Fibroblast of upper back skin (primary cell): ENCODE results near the gene AIG1.

Source experiments
- DNase-seq: peaks from one replicate; pipeline ENCODE4 v3.0.0-alpha.2; 2013

AIG1 gene

DNA sequence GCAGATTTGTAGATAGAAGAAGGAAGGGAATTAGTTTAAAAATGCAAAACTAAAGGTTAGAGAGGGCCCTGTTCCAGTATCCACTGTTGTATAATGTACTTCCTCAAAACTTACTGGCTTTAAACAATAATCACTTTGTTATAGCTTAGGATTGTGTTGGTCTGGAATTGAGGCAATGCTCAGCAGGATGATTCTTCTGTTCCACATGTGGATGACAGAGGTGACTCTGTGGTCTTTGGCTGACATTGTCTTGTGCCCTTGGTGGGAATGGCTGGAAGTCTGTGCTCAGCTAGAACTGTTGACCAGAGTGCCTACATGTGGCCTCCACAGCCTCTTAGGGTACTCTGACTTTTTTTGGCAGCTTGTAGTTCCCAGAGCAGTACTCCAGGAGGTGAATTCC is 143.4 kb downstream of the AIG1 start:
- no peak for DNase-seq

DNA sequence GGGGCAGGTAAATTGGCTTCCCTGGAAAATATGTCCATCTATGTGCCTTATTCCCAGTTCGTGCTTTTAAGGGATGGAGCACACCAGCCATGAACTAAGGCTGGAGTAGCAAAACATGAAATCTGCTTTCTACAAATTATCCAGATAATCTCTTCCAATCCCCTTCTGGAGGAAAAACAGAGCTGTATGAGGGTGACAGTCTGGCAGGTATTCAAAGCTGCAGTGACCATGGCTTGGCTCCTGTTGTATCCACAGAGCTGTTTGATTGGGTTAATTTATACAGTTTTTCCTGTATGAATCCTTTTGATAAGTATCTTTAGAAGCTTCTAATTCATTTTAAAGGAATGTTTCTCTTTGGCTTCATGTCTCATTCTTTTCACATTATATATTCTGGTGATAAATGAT is 144.4 kb downstream of the AIG1 start:
- no peak for DNase-seq

DNA sequence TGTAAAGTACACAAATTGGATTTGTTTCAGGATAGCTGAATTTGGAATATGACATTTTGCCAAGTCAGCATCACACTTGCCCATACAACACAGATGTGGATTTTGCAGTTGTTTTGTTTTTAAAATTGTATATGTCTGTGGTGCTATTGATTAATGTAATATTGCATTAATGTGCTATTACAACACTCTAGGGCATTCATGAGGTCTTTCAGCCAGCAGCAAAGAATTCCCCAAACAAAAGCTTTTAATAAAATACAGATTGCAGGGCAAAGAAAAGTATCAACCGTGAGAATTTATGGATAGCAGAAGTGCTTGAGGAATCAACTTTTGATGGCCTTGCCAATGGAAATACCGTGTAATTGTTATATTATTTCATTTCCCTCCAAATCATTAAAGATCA is 144.9 kb downstream of the AIG1 start:
- peak; percentile 47 for DNase-seq

DNA sequence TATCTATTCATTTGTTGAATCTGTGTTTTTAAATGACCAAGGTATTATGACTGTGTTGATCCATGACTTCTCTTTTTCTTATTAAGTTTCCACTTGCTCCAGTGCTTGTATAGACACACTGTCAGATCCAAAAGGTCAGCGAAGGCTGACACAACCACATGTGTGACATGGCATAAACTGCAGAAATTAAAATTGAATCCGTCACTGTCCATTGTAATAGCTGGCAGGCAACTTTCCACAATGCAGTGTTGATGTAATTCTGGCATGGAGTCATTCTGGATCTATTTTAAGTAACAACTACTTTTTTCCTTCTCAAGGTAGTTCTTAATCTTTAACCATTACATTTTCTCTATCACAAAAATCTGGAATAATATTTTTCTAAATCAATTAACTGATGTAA is 145.3 kb downstream of the AIG1 start:
- DNase-seq = peak; percentile 72

DNA sequence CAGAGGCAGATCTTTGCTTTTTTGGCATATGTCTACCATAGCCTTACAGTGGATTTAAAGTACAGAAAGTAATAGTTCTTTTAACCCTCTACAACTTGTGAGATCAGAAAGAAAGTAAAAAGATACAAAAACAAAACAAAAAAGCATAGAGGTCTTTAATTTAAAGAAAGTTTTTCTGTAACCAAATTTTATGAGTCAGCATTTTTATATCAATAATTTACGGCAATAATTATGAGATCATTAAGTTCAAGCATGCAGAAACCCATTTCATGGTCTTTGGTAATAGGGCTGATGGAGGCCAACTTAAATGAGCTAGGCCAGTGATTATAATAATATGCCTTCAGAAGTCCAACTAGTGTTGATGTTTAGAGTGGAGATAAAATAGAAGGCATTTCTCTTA is 145.9 kb downstream of the AIG1 start:
- no peak for DNase-seq

DNA sequence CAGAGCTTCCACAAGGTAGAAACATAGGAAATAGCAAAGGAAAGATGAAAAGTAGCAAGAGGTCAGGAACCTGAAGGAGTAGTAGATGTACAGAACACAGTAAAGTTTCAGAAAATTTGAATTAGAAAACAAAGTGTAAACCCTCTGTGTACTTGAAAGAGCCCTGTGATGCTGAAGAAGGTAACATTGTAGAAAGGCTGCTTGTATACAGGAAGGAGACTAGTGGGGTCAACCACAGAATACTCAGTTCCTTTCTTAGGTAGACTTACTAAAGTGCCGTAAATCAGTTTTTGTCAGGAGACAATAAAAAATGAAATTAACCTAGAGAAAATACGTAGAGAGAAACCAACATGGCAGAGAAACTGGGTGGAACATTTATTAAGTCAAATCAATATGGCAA is 149.7 kb downstream of the AIG1 start:
- no peak for DNase-seq

DNA sequence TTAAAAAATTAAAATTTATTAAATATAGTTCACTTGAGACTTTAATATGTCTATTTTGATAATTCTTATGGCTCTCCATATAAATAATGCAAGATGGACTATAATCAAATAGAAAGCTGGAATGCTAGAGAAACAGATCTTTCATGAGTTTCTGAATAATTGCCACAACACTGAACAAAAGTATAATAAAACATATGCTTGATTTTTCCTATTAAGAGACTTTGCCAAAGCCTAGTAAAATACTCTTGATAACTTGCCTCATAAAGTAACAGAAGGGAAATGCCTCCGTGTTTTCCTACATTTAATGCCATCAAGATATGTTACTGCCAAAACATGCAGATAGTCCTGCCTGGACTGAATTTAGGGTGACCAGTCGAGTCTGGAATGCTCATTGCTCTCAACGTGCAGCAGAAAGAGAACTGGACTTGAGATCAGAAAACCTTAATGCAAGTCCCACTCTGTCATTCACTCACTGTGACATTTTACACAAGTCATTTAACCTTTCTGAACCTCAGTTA is 153.2 kb downstream of the AIG1 start:
- DNase-seq = no peak

DNA sequence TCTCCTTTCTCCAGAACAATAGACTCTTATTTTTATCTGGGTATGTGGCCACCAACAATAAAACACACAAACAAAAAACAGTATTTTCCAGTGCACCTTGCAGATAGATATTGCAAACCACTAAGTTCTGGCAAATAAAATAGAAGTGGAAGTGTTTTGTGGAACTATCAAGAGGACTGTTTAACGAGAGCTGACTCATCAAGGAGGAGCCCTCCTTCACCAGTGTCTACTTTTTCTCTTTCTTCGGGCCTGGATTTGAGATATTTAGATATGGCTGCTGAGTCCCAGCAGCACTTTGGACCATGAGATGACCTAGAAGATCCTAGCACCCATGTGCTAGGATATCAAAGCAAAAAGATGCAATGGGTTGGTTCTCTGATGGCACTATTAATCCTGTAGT is 154.7 kb downstream of the AIG1 start:
- no peak for DNase-seq

DNA sequence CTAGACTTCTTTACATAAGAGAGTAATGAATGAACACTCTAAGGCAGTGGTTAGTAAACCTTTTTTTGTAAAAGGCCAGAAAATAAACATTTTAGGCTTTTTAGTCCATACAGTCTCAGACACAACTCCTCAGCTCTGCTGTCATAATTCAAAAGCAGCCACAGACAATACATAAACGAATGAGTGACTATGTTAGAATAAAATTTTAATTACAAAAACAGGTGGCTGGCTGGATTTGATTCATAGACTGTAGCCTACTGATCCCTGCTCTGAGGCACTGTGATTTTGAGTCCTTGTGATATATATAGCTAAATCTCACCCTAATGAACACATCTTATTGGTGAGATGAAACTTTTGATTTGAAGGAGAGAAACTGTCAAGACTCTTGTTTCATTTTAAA is 155.1 kb downstream of the AIG1 start:
- peak; percentile 8 for DNase-seq

DNA sequence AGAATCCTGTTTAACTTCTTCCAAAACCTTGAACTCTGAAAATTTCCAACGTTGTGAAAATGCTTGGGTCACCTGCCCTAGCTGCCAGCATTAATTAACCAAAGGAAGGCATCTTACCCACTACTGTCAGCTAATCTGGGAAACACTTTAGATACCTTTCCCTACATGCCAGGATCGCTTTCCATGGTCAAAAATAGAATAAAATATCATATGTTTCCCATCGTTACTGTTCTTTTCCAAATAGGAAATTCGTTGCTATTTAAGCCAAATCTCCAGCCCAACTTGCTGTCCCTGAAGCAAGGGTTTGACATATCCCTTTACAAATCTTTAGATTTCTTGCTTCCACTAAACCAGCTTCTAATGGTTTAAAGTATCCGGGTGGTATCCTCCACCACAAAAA is 157.5 kb downstream of the AIG1 start:
- no peak for DNase-seq

DNA sequence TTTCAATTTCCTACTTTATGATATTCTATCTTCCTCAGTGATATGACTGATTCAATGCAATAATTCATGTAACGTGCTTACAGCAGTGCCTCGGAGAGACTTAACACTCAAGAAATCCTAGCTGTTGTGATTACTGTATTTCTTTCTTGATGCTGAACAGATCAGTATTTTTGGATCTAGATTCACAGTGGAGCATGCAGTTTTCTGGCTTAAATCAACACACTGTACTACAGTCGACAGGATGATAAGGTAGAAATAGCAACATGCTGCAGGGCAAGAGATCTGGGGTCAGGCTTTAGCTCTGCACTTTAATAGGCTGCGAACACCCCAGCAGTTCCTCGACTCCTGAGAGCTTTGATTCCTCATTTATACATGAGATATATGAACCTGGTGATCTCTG is 161.0 kb downstream of the AIG1 start:
- no peak for DNase-seq

DNA sequence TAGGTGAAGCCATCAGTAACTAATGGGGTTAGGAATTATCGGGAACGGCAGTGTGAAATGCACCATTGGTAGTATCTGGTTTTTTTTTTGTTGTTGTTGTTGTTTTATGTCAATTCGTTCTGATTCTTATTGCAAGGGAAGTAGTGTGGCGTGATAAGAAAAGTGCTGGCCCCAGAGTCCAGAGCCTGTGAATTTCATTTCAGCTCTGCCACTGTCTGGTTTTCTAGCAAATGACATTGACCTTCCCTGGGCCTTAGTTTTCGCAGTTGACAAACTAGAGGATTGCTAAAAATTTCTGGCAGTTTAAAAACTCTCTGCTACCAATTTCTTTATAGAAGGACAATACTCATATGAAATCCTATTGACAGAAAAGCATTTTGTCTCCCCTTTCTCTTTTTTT is 161.6 kb downstream of the AIG1 start:
- DNase-seq = no peak

DNA sequence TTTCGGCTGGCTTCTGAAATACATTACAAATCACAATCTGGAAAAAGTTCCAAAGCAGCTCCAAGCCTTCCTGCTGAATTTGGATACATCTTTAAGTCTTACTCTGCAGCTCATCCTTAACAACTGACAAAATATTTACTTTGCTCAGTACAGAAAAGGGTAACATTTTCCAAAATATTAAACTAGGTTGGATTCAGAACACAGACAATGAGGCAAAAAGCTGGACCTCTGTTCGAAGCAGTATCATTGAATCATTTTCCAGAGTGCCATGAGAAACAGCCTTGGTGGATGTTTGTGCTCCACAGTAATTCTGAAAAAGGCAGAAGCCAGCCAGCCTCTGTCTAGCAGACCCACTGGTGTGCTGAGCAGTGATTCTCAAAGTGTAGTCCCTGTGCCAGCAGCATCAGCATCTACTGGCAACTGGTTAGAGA is 162.1 kb downstream of the AIG1 start:
- no peak for DNase-seq

DNA sequence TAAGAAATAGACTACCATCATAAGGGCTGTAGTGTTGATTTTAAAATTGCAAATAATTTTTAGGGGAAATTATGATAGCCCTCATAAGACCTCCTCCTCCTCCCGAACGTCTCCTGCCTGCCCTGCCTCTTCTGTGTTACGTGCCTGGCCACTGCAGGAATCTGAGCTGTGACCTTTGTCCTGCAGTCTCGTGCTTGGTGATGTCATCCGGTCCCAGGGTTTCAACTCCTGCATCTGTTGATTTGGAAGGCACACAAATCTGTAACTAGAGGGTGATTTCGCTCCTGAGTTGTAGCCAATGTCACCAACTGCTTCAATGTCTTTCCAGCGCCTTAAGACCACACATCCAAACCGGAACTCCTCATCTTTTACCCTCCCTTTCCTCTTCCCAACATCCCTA is 163.2 kb downstream of the AIG1 start:
- no peak for DNase-seq

DNA sequence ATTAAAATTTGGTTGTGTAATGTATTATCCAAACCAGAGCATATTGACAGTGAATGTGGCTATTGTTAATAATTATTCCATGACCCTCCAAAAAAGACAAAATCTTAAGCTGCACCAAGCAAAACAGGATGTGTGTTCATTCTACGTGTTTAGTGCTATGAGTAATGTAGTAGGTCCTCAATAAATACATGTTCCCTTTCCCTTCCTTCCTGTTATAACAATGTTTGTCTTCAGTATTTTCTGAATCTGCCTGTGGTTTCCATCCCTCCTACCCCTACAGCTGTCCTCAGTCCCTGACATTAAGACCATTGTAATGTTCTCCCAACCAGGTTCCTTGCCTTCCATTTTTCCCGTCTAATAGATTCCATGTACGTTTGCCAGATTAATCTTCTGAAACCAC is 163.8 kb downstream of the AIG1 start:
- DNase-seq = no peak

DNA sequence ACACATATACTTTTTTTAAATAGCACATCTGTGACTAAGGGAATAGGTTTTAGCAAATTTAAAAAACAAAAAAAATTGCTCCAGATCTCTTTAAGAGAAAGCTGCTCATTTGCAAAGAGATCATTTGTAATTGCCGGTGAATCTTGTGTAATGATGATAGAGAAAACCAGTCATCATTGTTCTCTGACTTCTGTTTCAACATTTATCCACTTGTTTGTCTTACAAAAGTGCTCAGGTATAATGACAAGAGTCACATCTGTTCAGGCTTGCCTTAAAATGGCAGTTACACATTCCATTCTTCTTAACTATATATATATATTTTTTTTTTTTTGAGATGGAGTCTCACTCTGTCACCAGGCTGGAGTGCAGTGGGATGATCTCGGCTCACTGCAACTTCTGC is 165.2 kb downstream of the AIG1 start:
- DNase-seq = no peak

DNA sequence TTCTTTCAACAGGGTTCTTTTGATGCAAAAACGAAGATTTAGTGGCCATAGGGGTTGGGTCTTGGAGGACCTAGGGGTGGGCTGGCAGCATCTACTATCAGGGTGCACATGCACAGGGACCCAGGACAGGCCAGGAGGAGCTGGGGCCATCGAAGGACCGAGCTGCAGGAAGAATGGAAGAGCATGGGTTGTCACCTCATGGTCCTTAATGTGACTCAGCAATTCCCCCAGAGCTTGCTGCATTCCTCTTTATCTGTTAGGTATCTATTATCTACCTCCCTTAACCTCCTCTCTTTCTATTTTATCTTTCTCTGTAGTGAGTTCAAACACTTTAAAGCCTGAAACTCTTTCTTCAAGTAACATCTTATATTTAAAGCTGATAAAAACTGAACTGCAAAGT is 167.0 kb downstream of the AIG1 start:
- DNase-seq = no peak

DNA sequence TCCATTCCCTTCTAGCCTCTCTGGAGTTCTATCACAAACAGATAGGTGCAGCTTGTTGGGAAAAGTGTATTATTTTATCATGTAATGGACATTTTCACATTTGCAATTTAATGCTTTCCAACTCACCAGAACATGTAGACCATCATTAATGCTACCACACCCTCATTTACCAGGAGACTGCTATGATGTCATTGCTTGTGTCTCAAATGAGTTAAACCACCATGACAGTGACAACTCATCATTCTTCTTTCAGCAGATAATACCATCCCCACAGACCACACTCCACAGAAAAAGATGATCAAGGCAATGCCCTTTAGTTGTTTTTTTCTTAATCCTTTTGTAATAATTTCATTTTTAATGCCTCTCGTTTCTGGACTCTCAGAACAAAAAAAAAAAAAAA is 168.7 kb downstream of the AIG1 start:
- DNase-seq = no peak

DNA sequence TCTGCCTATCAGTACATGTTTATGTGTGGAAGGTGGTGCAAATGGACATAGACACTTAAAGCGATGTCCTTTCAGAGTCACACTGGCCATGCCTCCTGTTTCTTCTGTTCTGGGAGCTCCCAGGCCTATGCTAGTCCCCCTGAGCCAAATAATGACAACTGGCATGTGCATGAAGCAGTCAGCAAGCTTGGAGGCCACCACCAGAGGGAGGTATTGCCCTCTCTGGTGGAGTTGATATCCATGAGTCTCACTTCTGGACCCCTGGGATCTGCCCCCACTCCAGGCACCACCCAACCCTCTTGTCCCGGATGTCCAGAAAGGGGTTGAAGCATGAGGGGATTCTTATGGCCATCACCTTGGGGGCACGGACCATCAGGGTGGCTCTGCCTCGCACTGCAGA is 172.2 kb downstream of the AIG1 start:
- no peak for DNase-seq

DNA sequence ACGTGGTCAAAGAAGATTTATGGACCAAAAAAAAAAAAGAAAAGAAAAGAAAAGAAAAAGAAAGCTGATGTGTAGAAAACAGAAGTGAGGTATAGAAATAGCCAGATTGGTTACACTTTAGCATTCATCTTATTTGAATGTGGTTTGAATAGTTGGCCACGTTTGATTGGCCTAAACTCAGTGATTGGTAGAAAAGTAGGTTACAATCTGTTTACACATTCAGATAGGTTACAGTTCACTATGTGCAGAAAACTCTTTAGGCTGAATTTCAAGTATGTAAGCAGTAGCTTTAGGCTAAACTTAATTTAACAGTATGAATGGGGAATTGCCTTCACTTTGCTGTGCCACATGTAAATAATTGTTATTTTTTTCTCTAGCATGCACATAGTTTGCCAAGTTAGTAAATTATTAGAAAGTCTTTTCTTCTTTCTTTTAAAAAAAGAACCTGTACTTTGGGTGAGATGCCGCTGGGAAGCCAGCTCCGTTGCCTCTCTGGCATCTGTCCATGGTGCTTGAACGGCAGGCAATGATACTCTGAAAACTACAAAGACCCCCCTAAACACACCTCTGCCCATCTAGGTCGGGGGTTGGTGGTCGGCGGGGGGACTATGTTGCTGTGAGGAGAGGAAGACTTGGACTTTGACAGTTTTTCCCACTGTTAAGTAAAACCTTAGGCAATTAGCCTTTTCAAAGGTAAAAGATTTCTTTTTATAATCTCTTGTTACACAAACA is 173.0 kb downstream of the AIG1 start:
- peak; percentile 19 for DNase-seq

DNA sequence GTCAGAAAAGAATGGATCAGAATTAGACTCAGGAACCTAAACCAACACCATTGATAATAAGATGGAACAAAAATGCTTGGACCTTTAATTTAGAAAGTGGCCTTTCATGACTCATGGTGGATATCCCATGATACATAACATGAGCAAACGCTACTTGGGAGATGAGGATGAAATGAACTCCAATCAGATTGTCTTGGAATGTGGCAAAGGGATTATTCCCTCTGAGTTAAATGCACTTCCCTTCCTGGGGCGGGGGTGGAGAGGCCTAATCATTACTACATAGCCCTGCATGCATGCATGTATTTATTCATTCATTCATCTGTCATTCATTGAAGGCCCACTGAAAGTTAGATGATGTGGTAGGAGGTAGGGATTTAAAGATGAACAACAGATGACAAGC is 174.0 kb downstream of the AIG1 start:
- DNase-seq = peak; percentile 28

DNA sequence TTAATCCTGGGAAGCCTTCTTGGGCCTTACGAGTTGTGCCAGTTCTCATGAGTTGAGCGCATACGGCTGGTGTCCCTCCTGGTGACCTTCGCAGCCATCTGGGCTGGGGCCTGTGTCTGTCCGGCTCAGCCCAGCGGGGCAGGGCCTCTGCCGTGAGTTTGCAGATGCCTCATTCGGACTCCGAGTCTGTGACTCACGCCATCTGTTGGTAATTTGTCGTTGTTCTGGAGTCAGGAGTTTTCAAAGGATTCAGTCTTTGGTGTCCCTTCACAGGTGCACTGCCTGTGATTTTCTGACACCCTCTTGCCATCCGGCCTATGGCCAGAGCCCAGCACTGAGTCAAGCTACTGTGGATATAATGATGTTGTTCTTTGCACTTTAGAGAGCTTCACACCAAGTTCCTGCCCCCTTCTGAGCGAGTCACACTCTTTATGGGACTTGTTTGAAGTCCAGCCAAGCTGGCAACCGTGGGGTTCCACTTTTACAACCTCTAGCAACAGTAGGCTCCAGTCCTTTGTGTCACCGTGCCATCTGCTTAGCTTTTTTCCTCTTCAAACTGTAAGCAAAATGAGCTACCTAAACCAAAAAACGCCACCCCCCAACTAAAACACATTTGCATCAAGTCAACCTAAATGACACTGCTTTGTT is 175.6 kb downstream of the AIG1 start:
- DNase-seq = peak; percentile 53

DNA sequence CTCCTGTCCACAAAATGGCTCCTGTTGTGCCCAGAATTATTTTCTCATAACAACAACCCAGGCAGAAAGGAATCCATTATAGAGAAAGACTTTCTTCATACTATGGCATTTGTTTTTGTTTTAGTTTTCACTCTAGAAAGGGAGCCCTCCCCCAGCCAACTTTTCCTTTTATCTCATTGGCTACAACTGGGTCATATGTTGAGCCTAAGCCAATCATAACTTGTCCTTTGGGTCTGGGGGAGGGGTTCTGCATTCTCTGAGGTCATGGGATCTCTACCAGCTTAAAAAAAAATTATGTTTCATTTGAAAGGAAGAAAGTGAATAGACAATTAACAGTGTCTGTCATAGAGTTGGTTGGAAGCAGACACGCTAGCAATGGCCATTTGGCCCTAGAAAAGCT is 177.6 kb downstream of the AIG1 start:
- DNase-seq = no peak

DNA sequence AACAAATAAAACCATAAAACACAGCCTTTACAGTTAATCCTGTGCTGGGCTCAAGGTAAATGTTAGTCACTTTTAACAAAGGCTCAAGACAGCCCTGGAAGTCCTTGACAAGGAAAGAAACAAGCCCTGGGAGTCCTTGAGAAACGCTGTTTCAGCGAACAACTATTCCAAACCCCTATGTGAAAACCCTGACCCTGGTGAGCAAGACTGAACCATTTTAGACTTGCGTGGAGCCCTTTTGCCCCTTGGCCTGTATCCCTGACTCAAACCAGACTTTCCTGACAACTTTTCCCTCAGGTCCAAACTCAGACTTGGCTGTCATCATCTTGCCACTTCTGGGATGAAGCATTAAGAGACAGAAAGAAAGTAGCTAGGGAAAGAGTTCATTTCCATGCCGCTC is 180.4 kb downstream of the AIG1 start:
- DNase-seq = peak; percentile 22

DNA sequence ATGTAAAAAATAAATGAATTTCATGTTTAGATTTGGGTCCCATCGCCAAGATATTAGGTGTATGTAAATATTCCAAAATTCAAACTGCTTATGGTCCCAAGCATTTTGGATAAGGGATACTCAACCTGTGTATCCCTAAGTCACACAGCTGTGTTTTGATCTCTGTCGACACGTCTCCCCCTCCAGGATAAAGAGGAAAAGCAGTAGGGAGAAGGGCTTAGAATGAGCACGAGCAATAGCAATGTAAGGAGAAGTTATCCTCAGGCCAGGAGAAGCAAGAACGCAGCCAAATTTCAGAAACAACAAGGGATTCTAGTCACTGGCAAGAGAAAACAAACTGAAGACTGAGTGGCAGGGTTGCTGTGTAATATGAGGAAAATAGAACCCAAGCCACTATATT is 181.2 kb downstream of the AIG1 start:
- no peak for DNase-seq
